Fibroblast of skin of scalp (primary cell): Measurements from ENCODE around the gene ALAS1.

Source experiments
- DNase-seq: peaks from one replicate; pipeline ENCODE4 v3.0.0-alpha.2; 2013

The ALAS1 gene

DNA sequence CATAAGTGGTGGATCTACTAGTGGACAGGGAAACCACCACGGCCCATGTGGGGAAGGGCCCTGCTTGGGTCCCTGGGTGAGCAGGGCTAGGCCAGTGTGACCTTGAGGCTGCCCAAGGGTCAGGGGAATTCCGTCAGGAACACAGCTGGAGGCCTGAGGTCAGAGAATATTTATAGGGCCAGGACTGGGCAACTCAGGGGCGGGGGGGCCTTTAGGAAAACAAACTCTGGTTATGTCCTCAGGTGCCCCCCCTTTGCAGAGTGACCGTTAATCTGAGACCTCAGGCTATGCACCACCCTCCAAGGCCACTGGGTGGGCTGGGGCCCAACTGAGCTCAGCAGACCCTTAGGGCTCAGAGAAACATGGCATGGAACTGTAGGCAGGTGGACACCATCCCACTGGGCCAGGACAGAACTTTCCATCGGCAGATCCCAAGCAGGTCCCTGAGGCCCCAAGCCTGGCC, 38.5 kb downstream of the ALAS1 start:
- no peak for DNase-seq

DNA sequence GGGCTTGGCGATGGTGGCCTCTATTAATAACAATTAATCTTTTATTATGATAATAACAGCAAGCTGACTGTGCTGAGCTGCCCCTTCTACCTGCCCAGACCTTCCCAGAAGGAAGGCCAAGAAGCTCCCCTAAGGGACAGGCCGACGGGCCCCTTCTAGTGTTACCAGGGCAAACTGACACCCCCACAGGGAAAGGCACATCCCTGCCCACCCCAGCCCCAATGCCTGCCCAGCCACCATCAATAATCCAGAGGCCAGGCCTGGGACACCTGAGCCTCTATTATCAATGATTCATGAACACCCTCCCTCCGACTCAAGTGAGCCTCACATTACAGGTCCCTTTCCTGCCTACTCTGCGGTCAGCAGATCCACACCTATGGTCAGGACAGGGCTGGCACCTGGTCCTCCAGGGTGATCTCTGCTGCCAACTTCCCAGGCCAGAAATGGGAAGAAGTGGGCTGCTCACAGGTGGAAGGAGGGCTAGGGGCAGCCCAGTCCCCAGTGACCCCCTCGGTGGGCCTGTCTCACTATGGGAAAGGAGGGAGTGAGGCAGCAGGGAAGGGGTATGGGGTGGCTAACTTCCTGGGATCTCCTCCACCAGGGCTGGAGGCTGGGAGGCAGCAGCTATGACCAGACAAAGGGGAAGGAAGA, 39.2 kb downstream of the ALAS1 start:
- no peak for DNase-seq

DNA sequence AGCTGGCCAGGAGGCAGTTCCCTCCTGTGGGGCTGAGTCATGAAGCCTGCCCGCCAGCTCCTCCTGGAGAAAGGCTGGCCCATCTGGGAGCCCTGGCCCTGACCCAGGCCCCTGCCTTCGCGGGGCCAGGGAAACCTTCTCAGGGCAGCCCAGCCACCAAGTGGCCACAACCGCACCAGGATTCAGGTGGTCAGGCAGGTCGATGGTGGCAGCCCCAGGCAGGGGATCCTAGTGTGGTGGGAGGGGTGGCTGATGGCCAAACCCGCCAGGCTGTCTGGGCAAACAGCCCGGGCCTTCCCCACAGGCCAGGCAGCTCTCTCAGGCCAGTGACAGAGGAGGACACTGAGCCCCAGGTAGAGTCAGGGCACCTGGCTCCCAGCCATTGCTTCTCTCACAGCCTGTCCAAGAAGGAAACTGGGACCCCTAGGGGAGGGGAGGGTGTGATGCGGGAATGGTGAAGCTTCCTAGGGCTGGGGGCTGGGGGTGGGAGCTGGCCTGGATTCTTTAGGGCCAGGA, 39.8 kb downstream of the ALAS1 start:
- peak; percentile 87 for DNase-seq

DNA sequence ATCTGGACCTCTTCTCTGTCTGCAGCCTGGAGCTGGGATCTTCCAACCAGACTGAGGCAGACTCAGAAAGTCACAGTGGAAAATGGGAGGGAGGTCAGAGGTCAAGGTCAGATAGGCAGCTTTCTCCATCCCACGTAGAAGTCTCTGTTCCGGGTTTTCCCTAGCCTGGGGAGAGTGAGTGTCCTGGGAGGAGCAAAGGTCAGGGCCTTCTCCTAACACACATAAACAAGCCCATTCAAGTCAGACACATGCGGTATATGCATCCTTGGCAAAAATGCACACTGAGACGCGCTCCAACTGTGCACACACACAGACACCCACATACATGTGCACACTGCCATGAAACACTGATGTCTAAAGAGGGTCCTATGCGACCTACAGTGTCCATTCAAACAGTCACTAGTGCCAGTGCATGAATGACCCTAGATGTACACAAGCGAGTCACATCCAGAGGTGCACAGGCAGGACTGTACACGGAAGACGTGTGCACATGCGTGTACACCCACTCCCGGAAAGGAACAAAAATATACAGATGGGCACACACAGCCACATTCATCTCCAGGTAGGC, 40.3 kb downstream of the ALAS1 start:
- no peak for DNase-seq

DNA sequence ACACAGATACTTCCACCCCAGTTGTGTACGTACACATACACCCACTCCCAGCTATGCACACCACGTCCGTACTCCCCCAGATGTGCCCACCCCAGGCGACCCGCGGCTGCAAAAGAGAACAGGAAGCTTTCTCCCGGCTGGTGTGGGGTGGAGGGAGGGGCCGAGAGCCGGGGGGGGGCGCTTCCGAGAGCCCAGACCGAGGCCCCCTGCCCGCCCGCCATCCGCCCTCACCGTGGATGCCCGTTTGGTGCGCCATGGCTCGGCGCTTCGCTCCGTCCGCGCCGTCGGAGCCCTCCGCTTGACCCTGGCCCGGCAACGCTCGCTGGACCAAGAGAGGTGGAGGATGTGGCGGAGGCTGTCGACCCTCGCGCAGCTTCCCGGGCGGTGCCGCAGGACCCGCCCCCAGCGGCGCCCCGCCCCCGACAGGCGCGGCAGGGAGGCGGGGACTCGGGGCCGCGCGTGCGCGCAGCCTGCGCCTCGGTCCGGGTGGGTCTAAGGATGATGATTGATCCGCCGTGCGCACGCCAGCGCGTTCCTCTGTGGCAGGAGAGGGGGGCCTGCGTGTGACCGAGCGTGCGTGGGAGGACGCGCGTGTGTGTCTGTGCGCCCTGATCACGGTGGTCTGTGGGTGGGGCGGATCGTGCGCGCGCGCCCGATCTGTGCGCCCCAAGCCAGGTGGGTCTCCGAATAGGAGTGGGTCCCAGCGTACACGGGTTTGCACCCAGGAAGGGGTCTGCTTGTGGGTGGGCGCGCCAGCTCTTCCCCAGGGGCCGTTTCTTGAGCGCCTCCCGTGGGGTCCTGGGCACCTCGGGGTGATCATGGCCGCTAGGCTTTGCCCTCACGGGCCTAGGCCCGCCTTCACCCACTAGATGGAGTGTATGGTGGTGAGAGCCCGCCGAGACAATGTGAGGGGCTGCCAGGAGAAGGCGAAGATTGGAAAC, 41.1 kb downstream of the ALAS1 start, which contains the start of gene TWF2:
Gene TWF2 (minus strand): TSS at position 398 of the 941 bp plus-strand sequence. CDS start 142 bp downstream, at position 256.
- peak; percentile 85 for DNase-seq

DNA sequence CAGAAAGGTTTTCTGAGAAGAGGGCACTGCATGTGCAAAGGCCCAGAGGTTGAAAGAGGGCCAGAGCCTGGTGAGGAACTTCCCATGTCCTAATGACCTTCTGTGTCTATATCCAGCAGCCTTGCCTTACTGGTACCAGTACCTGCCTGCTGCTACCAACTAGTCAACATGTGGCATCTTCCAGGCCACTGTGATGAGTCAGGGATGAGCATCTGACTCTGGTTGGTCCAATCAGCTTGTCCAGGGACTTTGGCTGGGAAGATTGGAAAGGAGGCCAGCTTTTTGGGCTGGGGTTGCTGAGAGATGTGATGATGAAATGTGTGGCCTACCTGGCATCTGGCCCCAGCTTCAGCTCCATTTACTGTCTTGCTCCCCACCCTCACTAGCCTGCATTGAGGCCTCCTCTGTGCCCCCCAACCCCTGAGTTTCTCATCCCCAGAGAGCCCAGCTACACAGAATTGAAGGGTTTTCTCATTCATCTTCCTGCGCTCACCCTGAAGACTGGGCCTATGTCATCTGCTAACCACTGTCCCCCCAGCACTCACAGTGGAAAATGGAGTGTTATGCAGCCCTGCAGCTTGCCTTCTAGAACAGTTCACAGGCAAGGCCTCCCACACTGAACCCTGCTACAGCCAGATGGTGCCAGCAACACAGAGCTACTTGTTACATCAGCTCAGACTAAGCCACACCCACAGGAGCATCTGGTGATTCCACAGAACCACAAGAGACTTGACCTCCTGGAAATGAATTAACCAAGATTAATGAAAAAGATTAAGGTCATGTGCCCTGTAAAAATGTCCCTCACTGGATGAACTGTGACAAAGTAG, 42.3 kb downstream of the ALAS1 start:
- DNase-seq: peak; percentile 91

DNA sequence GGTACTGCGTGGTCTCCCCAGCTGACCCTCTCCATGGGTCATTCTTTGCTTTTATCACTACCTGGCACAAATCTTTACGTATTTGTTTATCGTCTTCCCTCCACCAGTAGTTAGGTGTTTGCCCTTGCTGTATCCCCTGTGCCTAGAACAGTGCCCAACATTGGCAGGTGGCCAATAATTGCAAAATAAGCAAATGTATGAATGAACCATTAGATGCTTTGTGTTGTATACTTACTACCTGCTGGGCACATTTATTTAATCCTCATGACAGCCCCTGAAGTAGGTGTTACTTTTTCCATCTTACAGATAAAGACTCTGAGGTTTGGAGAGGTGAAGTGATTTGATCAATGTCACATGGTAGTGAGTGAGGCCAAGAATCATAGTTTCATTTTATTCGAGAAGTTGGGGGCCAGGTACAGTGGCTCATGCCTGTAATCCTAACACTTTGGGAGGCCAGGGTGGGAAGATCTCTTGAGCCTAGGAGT, 43.0 kb downstream of the ALAS1 start:
- no peak for DNase-seq

DNA sequence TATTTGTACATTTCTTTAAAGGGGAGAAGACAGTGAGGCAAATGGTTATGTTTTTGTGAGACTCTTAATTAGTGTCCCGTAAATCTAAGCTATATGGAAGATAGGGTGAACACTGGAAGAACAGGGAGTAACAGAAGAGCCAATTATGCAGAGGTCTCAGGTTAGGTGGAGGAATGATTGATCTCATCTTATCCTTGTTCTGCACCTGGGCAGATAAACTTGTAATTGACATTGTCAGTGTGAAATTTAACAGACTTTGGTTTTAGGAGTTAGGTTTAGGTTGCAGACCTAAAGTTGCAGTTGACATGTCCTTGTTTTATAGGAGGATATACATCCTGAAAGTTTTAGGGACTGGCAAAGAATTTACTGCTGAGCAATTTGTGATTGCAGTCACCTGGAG, 44.1 kb downstream of the ALAS1 start:
- no peak for DNase-seq

DNA sequence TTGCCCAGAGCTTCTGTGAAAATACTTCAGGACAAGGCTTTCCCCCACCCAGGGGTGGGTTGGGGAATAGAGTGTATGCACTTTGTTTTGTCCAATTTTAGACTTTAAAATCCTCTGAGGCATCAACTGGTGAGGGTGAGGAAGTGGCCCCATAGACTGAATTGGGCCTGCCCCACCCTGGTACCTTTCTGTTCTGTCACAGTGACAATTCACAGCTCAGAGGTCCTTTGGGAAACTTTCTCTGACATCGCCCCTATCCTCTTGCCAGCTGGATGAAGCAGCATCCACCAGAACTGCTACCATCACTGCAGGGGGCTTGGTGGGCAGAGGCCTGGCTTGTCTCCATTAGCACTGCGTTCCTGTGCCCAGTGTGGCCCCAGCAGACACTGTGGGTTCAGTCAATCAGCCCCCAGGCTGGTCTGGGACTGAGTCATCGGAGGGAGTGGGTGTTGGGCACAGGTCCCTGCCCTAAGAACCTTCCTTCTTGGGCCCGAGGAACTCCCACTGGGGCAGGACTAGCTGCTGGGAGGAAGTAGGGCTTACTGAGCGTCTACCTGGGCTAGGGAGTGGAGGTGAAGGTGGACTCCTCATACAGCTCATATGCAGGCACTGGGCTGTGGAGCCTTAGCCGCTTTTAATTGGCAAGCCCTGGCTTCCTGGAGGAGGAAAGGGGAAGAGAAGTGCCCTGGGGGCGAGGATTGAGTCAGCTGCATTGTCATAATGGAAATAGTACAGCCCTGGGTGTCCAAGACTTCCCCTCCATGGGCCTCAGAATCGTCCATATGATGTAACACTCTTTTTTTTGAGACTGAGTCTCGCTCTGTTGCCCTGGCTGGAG, 46.0 kb downstream of the ALAS1 start:
- peak; percentile 46 for DNase-seq

DNA sequence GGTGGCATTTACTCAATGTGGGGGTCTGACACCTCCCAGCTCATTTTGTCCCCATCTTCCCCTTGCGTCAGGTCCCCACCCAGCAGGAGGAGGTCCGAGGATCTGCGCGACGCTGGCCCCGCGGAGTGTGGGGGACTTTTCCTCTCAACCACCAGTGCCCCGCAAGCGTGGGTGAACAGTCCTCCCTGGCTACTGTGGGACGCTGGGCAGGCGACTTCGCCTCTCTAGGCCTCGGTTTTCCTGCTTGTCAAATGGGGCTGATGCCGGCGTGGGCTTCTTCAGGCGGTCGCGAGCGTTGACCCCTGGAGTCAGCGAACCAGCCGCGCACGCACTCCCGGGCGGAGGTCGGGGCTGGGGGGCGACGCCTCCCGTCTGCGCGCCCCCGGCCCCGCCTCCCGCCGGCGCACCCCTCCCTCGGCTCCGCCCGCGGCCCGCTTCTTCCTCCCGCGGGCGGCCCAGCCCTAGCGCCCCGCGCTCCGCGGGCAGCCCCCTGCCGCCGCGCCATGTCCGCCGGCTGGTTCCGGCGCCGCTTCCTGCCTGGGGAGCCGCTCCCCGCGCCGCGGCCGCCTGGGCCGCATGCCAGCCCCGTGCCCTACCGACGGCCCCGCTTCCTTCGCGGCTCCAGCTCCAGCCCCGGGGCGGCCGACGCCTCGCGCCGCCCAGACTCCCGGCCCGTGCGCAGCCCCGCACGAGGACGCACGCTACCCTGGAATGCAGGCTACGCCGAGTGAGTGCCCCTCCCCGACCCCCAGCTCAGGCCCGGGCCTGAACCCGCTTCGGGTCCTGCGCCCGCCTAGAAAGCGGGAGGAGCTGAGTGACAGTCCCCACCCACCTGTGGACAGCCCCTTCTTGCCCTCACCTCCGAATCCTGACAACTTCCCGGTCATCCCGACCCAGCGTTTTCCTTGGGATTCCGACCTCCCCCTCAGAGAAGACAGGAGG, 47.6 kb downstream of the ALAS1 start, which contains the start of gene PPM1M:
Gene PPM1M (plus strand): TSS at position 438 of the 942 bp plus-strand sequence. CDS start 66 bp downstream, at position 504.
- peak; percentile 63 for DNase-seq

DNA sequence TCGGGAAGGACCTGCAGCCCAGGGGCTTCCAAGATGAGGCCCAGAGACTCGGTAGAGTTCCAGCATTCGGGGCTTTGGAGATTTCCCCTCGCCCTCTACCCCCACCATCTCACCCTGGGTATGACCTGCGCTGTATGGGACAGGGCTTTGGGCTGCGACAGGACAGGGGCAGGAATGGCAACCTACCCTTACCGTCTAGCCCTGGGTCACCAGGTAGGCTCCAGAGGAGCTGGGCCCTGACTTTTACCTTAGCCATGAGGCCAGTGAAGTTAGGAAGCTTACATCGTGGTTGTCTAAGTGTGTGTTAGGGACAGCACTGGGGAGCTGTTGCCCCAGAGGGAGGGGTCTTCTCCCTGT, 48.3 kb downstream of the ALAS1 start:
- no peak for DNase-seq

DNA sequence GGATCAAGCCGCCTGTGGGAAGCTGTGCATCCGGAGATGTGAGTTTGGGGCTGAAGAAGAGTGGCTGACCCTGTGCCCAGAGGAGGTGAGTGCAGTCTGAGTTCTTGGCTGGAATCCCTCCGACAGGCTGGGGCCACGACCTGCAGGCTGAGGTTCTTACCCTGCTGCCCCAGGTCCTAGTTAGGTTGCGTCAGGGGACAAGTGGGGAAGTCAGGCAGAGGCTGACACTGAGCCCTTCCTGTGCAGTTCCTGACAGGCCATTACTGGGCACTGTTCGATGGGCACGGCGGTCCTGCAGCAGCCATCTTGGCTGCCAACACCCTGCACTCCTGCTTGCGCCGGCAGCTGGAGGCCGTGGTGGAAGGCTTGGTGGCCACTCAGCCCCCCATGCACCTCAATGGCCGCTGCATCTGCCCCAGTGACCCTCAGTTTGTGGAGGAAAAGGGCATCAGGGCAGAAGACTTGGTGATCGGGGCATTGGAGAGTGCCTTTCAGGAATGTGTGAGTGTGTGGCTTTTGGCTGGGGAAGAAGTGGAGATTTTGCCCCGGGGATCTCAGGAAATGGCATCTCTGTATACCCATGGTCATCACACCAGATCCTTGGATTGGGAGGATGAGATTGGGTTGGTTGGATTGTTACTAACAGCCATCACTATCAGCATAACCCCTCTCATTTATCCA, 48.9 kb downstream of the ALAS1 start:
- DNase-seq: no peak

DNA sequence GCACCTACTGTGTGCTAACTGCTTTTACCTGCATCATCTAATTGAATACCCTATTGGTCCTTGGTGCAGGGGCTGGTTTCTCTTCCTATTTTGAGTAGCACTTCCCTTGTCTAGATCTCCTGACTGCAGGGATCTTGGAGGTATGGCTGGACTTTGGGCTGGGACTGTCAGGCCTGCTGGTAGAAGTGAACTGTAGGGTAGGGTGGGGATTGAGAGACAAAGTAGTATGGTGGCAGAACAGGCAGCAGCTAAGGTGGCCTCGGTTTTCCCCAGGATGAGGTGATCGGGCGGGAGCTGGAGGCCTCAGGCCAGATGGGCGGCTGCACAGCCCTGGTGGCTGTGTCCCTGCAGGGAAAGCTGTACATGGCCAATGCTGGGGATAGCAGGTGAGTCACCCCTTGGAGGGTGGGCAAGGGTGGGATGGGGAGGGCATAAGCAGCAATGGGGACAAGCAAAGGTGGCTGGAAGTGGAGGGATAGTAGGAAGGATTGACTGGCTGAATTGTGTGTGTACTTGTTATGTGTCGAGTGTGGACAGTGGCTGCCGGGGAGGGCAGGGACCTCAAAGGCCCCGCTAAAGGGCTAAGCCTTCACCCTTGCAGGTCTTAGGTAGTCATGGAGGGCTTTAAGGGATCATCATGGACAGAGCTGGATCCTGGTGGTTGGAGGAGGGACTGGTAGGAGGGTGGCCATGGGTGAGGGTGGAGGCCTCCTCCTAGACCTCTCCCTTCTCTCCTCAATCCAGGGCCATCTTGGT, 49.6 kb downstream of the ALAS1 start:
- no peak for DNase-seq

DNA sequence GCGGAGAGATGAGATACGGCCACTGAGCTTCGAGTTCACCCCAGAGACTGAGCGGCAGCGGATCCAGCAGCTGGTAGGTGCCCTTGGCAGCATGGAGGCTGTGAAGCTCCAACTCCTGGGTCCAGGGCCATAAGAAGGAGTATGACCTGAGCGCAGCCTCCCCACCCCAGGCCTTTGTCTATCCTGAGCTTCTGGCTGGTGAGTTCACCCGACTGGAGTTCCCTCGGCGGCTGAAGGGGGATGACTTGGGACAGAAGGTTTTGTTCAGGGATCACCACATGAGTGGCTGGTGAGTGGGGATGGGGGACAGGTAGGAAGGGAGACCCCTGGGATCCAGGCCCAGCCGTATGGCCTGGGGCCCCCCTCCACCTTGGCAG, 50.2 kb downstream of the ALAS1 start:
- no peak for DNase-seq

DNA sequence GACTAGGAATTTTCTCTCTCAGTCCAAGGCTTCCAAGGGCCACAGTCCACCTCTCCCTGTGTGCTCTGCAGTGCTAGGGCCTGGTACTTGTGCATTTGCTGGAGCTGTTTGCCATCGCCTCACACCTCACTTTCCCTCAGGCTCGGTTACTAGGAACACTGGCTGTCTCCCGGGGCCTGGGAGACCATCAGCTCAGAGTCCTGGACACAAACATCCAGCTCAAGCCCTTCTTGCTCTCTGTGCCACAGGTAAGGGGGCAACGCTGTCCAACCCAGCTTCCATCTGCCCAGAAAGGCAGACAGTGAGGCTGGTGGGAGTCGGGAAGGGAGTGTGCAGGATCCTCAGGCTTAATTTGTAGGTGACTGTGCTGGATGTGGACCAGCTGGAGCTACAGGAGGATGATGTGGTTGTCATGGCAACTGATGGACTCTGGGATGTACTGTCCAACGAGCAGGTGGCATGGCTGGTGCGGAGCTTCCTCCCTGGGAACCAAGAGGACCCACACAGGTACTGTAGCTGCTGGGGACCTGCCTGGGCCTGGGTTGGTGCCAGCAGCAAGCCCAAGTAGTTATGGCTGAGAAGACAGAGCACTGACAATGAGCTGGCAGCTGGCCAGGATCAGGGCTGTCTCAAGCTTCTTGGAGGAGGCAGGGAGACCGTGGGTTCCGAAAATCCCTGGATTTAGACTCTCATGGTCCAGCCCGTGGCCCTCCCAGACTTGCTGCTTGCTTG, 51.0 kb downstream of the ALAS1 start:
- no peak for DNase-seq

DNA sequence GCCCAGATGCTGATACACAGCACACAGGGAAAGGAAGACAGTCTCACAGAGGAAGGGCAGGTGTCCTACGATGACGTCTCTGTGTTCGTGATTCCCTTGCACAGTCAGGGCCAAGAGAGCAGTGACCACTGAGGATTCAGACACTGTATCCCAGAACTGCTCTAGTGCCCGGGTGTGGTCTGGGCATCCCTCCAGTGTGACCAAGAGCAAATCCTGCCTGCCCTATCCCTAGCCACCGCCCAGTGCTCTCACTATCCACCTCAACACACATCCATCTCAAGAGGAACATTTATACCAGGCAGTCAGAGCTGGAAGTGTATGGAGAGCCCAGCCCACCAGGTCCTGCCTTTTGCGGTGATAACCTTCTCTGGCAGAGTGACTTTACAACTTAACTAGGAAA, 51.7 kb downstream of the ALAS1 start:
- no peak for DNase-seq

DNA sequence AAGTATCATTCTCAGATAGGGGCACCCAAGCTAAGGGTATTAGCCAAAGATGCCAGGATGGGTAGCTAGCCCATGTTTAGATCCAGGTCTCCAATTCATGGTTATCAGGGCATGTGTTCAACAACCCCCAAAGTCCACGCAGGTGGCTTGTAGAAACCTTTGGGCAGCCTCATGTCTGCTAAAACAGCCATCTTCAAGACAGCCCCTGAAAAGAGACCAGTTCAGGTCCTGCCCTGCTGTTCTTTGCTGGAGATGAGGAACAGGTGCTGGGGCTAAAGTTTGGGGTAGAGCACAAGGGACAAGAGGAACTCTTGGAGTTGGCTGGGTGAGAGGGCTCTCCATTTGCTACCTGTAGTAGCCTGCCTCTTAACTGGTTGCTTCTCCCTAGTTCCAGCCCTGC, 52.2 kb downstream of the ALAS1 start:
- DNase-seq: no peak
